COLO668 (cell line): ENCODE results near the gene INSIG2.

Experiments
- DNase-seq: peaks from one replicate; lab custom pipeline; 2025; ENCODE audit not compliant: unreplicated experiment; lab: John Stamatoyannopoulos, UW

INSIG2 gene

GRCh38 chr2:118127250-118127649 lies 39.0 kb downstream of the INSIG2 start:
- DNase-seq: no peak

GRCh38 chr2:118128826-118129225 lies 40.6 kb downstream of the INSIG2 start:
- DNase-seq: no peak

- DNase-seq: no peak
Observed at GRCh38 chr2:118130385-118130784, 42.1 kb downstream of the INSIG2 start.

- DNase-seq: no peak
Observed at GRCh38 chr2:118131771-118132170, 43.5 kb downstream of the INSIG2 start.

- no peak for DNase-seq
Observed at GRCh38 chr2:118133916-118134315, 45.6 kb downstream of the INSIG2 start.

- DNase-seq: no peak
Observed at GRCh38 chr2:118134650-118135049, 46.4 kb downstream of the INSIG2 start.

GRCh38 chr2:118145207-118145606 lies 56.9 kb downstream of the INSIG2 start:
- no peak for DNase-seq

GRCh38 chr2:118145806-118146205 lies 57.5 kb downstream of the INSIG2 start:
- no peak for DNase-seq

GRCh38 chr2:118146315-118147283 lies 58.3 kb downstream of the INSIG2 start:
- no peak for DNase-seq

- DNase-seq: no peak
Observed at GRCh38 chr2:118148133-118148532, 59.9 kb downstream of the INSIG2 start.

- no peak for DNase-seq
Observed at GRCh38 chr2:118148809-118149208, 60.5 kb downstream of the INSIG2 start.

- no peak for DNase-seq
Observed at GRCh38 chr2:118150294-118150693, 62.0 kb downstream of the INSIG2 start.

- DNase-seq: no peak
Observed at GRCh38 chr2:118151831-118152230, 63.6 kb downstream of the INSIG2 start.

- no peak for DNase-seq
Observed at GRCh38 chr2:118153433-118153832, 65.2 kb downstream of the INSIG2 start.

GRCh38 chr2:118154176-118154575 lies 65.9 kb downstream of the INSIG2 start:
- no peak for DNase-seq
